HepG2 (cell line): Measurements from ENCODE around the gene ARL2. TPM values are rescaled to one million over a fixed set of nuclear protein-coding genes. Genes with fewer than 3 reads are reported as not detected.
A peak's percentile ranks its signal among the peaks of the same experiment; 100 is the strongest.

Experiments used
- ATAC-seq: fragments of 200-7000 bp; cut with Tn5 transposase; 3 replicates; pipeline ENCODE4 v1.9.1; 2020; ENCODE audit warnings: mild to moderate bottlenecking, moderate library complexity
- Bru-seq: library from RNA; stranded (reverse); fragments of 400-500 nt; gene quantifications from one replicate; lab custom pipeline; 2021; lab: Mats Ljungman, UMichigan
- BruChase-seq, 2 experiments: library from RNA; stranded (reverse); fragments of 400-500 nt; gene quantifications; one replicate each; lab custom pipeline; 2021; lab: Mats Ljungman, UMichigan
- BruUV-seq: library from RNA; stranded (reverse); fragments of 400-500 nt; replicated peaks from 2 replicates; lab custom pipeline; 2021; lab: Mats Ljungman, UMichigan
- CTCF ChIA-PET: fragments of 300-600 bp; formaldehyde crosslinking; extraction: SDS; loops from one replicate; lab custom pipeline; 2021; ENCODE audit warnings: low total read pairs, inconsistent platforms, low intra/inter-chr PET ratio; lab: Yijun Ruan, JAX
- POLR2A ChIA-PET: fragments of 350-600 bp; sonication (Branson Sonifier 250); formaldehyde crosslinking; loops from one replicate; lab custom pipeline; 2020; ENCODE audit warnings: antibody characterized with exemption, inconsistent platforms; lab: Yijun Ruan, JAX
- DNase-seq: peaks from one replicate; pipeline ENCODE4 v3.0.0-alpha.2; 2015; ENCODE audit warnings: low spot score
- FAIRE-seq: peaks from 3 replicates; lab custom pipeline; 2011; peaks lifted over from hg19 to GRCh38; lab: Jason Lieb, UNC
- H2AFZ ChIP-seq: one replicate; pipeline ENCODE4 v1.6.1; 2011; ENCODE audit warnings: low read length, inconsistent platforms
- H3K27ac ChIP-seq: fragments of 300-600 bp; 3 replicates; pipeline ENCODE4 v1.8.0; 2011; ENCODE audit warnings: mixed run types, mild to moderate bottlenecking, mixed read lengths, low read length, inconsistent platforms; ENCODE audit not compliant: insufficient read depth; ENCODE audit errors: extremely low read length
- H3K27me3 ChIP-seq, 2 experiments: fragments of 200-600 bp in 1 of 2; 2 replicates in 1 of 2; 3 replicates in 1 of 2; pipeline versions ENCODE4 v1.6.0 to v1.8.0; 2011; ENCODE audit warnings: low read length in 2 of 2, mild to moderate bottlenecking in 2 of 2, moderate library complexity in 2 of 2, inconsistent platforms in 1 of 2; ENCODE audit not compliant: insufficient read depth in 2 of 2, control insufficient read depth in 1 of 2
- H3K36me3 ChIP-seq, 2 experiments: fragments of 200-600 bp in 1 of 2; replicated peaks in 1 of 2; 2 replicates in 1 of 2; 3 replicates in 1 of 2; pipeline versions ENCODE4 v1.5.1 to v1.8.0; 2011; ENCODE audit warnings: low read length in 2 of 2, inconsistent platforms in 1 of 2; ENCODE audit not compliant: insufficient read depth in 2 of 2, control insufficient read depth in 1 of 2
- H3K4me1 ChIP-seq: 2 replicates; pipeline ENCODE4 v1.5.1; 2012; ENCODE audit warnings: low read length, inconsistent platforms; ENCODE audit not compliant: insufficient read depth
- H3K4me2 ChIP-seq: 2 replicates; pipeline ENCODE4 v1.6.0; 2011; ENCODE audit warnings: low read depth, low read length, inconsistent platforms
- H3K4me3 ChIP-seq, 3 experiments: fragments of 200-600 bp in 1 of 3; sonication (generic), shearing (Covaris generic) in 1 of 3; replicated peaks in 1 of 3; 2 replicates each; pipeline ENCODE4 v1.5.1; 2011 to 2016; ENCODE audit warnings: low read length in 3 of 3, inconsistent platforms in 2 of 3, low read depth in 2 of 3, mild to moderate bottlenecking in 2 of 3, control low read depth in 1 of 3, mixed read lengths in 1 of 3; ENCODE audit not compliant: insufficient read depth in 1 of 3
- H3K79me2 ChIP-seq: one replicate; pipeline ENCODE4 v1.6.1; 2011; ENCODE audit warnings: low read length, inconsistent platforms; ENCODE audit not compliant: insufficient read depth
- H3K9ac ChIP-seq: 2 replicates; pipeline ENCODE4 v1.6.0; 2011; ENCODE audit warnings: mild to moderate bottlenecking, low read depth, low read length, inconsistent platforms; ENCODE audit not compliant: insufficient read depth
- H3K9me3 ChIP-seq: 2 replicates; pipeline ENCODE4 v1.5.1; 2012; ENCODE audit warnings: mild to moderate bottlenecking, low read length
- H4K20me1 ChIP-seq: 2 replicates; pipeline ENCODE4 v1.6.0; 2011; ENCODE audit warnings: inconsistent platforms, mild to moderate bottlenecking, low read length, moderate library complexity; ENCODE audit not compliant: insufficient read depth
- ARNTL ChIP-seq: sonication (generic); formaldehyde crosslinking; IDR thresholded peaks from 2 replicates; pipeline ENCODE4 v1.4.0; 2020; ENCODE audit warnings: mild to moderate bottlenecking, missing genetic modification reagents
- HOXA9 ChIP-seq: sonication (generic); formaldehyde crosslinking; IDR thresholded peaks from 2 replicates; pipeline ENCODE4 v1.8.1; 2022; ENCODE audit warnings: missing genetic modification reagents, mild to moderate bottlenecking, moderate library complexity, borderline replicate concordance
- RFX3 ChIP-seq: IDR thresholded peaks from 2 replicates; pipeline ENCODE4 v1.6.1; 2016; ENCODE audit warnings: missing biosample characterization, missing genetic modification reagents
- STAG1 ChIP-seq: sonication (generic); formaldehyde crosslinking; IDR thresholded peaks from 2 replicates; pipeline ENCODE4 v1.4.0; 2020; ENCODE audit warnings: missing genetic modification reagents
- THAP9 ChIP-seq: sonication (generic); formaldehyde crosslinking; IDR thresholded peaks from 2 replicates; pipeline ENCODE4; 2020; ENCODE audit warnings: missing genetic modification reagents, mild to moderate bottlenecking, borderline replicate concordance
- ZNF850 ChIP-seq: sonication (generic); formaldehyde crosslinking; conservative IDR thresholded peaks from 2 replicates; pipeline ENCODE4 v1.9.0; 2021; ENCODE audit warnings: mild to moderate bottlenecking, missing genetic modification reagents
- ZSCAN22 ChIP-seq: sonication (generic); formaldehyde crosslinking; IDR thresholded peaks from 2 replicates; pipeline ENCODE4 v1.4.0; 2020; ENCODE audit warnings: mild to moderate bottlenecking, missing genetic modification reagents
- WGBS: methylation state at CpG from one replicate; pipeline ENCODE4 v1.1.6; 2017; ENCODE audit warnings: low lambda C conversion rate; 5-methylcytosine and 5-hydroxymethylcytosine counted together
- in situ Hi-C: cut with HindIII; loops from 2 replicates; pipeline ENCODE4 v1.10.0; 2017; ENCODE audit warnings: low pct_unique_long_range_greater_than_20kb; ENCODE audit not compliant: extremely low pct_ligation_motif_present
- intact Hi-C: fragments of 100-400 bp; cut with micrococcal nuclease; formaldehyde crosslinking; loops from one replicate; pipeline ENCODE4 v1.10.0; 2022; ENCODE audit not compliant: unreplicated experiment
- long read RNA-seq, 2 experiments: library from RNA in 1 of 2; library from polyadenylated mRNA in 1 of 2; stranded (forward) in 1 of 2; unstranded in 1 of 2; transcript quantifications; one replicate each; pipeline ENCODE4 v2.0.0, GENCODE V29; 2019 to 2022
- polyA minus RNA-seq, 3 experiments: library from RNA; depleted of rRNA, polyadenylated mRNA; stranded (reverse); fragments of >200 nt; gene quantifications; 2 replicates each; pipeline ENCODE4 v1.2.3, GENCODE V29; 2011; ENCODE audit warnings: low replicate concordance in 1 of 3
- polyA plus RNA-seq, 8 experiments: library from polyadenylated mRNA; depleted of rRNA in 3 of 8; stranded (reverse) in 7 of 8; unstranded in 1 of 8; fragments of >200 nt; fragmentation: Illumina TruSeq in 4 of 8; extraction: Trizol in 4 of 8; gene quantifications; 2 replicates each; pipeline versions ENCODE4 v1.2.1 to v1.2.3, GENCODE V29; 2011 to 2016; ENCODE audit warnings: low read depth in 4 of 8, missing spikeins in 1 of 8, mixed read lengths in 1 of 8; ENCODE audit not compliant: insufficient read depth in 1 of 8
- total RNA-seq, 5 experiments: library from RNA; depleted of rRNA; stranded (reverse); fragments of >200 nt; fragmentation: Illumina TruSeq; extraction: Trizol; gene quantifications; 2 replicates each; pipeline ENCODE4 v1.2.3, GENCODE V29; 2016; ENCODE audit warnings: low read depth in 1 of 5
- TF ChIP-seq, protein P1 (sequence below): sonication (generic); formaldehyde crosslinking; IDR thresholded peaks from 2 replicates; pipeline ENCODE4 v1.5.0; 2020; ENCODE audit warnings: mild to moderate bottlenecking, missing genetic modification reagents

The ARL2 gene
- total RNA-seq (2016; rRNA removed; fragmentation: Illumina TruSeq; extraction: Trizol) (84.4 and 93.9 TPM in 2 replicates), polyA plus RNA-seq (2011; rRNA removed) (82.9 and 86.3 TPM in 2 replicates), polyA minus RNA-seq (2011; rRNA and poly(A)+ RNA removed; ENCODE audit: low replicate concordance) (36.6 and 96.3 TPM in 2 replicates), Bru-seq, nascent RNA (percentile 54 among the genes with signal in this experiment), BruChase-seq, experiment 1, labeled RNA remaining after a 6-hour chase (percentile 78 among the genes with signal in this experiment), BruChase-seq, experiment 2, labeled RNA remaining after a 2-hour chase (percentile 61 among the genes with signal in this experiment)
- total RNA-seq (2016; cell fraction: cytosol; rRNA removed; fragmentation: Illumina TruSeq; extraction: Trizol; ENCODE audit: low read depth): 41.1 and 42.9 TPM in 2 replicates
- total RNA-seq (2016; cell fraction: insoluble cytoplasmic fraction; rRNA removed; fragmentation: Illumina TruSeq; extraction: Trizol): 84.6 and 107 TPM in 2 replicates
- total RNA-seq (2016; cell fraction: membrane; rRNA removed; fragmentation: Illumina TruSeq; extraction: Trizol): 42.2 and 46.1 TPM in 2 replicates
- 24.2 and 31.3 TPM in 2 replicates for total RNA-seq (2016; cell fraction: nucleus; rRNA removed; fragmentation: Illumina TruSeq; extraction: Trizol)
- 95.6 and 112 TPM in 2 replicates for polyA plus RNA-seq (2011; cell fraction: cytosol; rRNA removed)
- polyA plus RNA-seq (2011; cell fraction: nucleus; rRNA removed): 37.9 and 39.8 TPM in 2 replicates
- 58.0 and 65.9 TPM in 2 replicates for polyA plus RNA-seq (2012)
- 53.8 and 56.3 TPM in 2 replicates for polyA plus RNA-seq (2016; cell fraction: cytosol; fragmentation: Illumina TruSeq; extraction: Trizol; ENCODE audit: low read depth)
- 117 and 123 TPM in 2 replicates for polyA plus RNA-seq (2016; cell fraction: insoluble cytoplasmic fraction; fragmentation: Illumina TruSeq; extraction: Trizol; ENCODE audit: low read depth)
- 40.2 and 43.5 TPM in 2 replicates for polyA plus RNA-seq (2016; cell fraction: membrane; fragmentation: Illumina TruSeq; extraction: Trizol; ENCODE audit: low read depth)
- polyA plus RNA-seq (2016; cell fraction: nucleus; fragmentation: Illumina TruSeq; extraction: Trizol; ENCODE audit: insufficient read depth, low read depth): 52.2 and 55.0 TPM in 2 replicates
- polyA minus RNA-seq (2011; cell fraction: cytosol; rRNA and poly(A)+ RNA removed): 34.4 and 36.9 TPM in 2 replicates
- 8.1 and 12.2 TPM in 2 replicates for polyA minus RNA-seq (2011; cell fraction: nucleus; rRNA and poly(A)+ RNA removed)
- long read RNA-seq, experiment 1, transcript ARL2-204 (6 exons, 830 nt): minor isoform, 9 of 136 reads
- long read RNA-seq, experiment 1, transcript ARL2-201 (5 exons, 979 nt): major isoform, 117 of 136 reads
- long read RNA-seq, experiment 1, partial matches to known transcripts: 3 of 136 reads
- long read RNA-seq, experiment 1, other reads (novel, unspliced or antisense): 1 of 136 reads
- long read RNA-seq, experiment 2, transcript ARL2-204 (6 exons, 830 nt): minor isoform, 6 of 136 reads
- long read RNA-seq, experiment 2, transcript ARL2-203 (1 exons, 601 nt): minor isoform, 5 of 136 reads
- long read RNA-seq, experiment 2, transcript ARL2-206 (4 exons, 795 nt): minor isoform, 5 of 136 reads
- long read RNA-seq, experiment 2, transcript ARL2-201 (5 exons, 979 nt): major isoform, 103 of 136 reads
- long read RNA-seq, experiment 2, partial matches to known transcripts: 9 of 136 reads
- long read RNA-seq, experiment 2, other reads (novel, unspliced or antisense): 5 of 136 reads

DNA sequence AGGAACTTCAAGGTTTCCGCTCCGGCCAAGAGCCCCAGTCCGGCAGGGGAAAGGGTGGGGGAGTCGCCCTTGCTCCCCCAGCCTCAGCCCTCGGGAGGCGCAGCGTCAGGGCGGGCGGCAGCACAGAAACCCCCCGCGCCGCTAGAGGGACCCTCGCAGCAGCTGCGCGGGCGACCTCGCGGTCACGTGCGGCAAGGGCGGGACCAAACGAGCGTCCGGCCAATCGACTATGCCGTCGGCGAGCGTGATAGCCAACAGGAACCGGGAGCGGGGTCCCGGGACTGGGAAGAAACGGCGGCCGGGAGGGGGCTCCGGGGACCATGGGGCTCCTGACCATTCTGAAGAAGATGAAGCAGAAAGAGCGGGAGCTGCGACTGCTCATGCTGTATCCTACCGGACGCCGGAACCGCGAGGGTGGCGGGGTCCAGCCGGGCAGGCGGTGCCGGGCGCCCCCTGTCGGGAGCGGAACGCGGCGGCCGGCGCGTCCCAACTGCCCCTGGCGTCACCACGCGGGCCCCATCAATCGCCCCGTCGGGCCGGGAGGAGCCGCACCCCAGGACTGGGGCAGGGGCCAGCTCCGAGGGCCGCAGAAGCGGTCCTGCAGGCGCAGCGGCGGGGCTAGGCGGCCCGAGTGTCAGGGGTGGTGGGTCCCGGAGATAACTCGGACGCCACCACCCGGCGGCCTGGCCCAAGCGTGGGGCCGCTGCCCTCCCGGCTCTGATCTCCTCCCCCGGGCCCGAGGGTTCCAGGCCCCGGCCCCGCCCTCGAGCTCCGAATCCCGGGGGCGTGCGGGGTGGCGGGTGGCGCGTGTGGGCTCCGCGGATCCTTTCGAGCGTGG lies at the start of gene ARL2:
Gene ARL2 (plus strand): TSS at position 273 of the 838 bp plus-strand sequence. CDS start 48 bp downstream, at position 321.
- Histone ChIP-seq H3K4me2 (peak within 1 kb of the TSS; percentile 80), H3K79me2 (no peaks in the 10 kb centered on the region), H3K9me3 (no peaks in the 10 kb centered on the region), H3K4me1 (peaks cover 34% of the 10 kb centered on the region), H3K4me3 (peak within 1 kb of the TSS; percentile 77 to 81 (median 80)), H3K27me3 (no peaks in the 10 kb centered on the region), H3K9ac (peak within 1 kb of the TSS; percentile 68), H3K36me3 (no peaks in the 10 kb centered on the region), H4K20me1 (no peaks in the 10 kb centered on the region), H2AFZ (no peak within 1 kb of the TSS), H3K27ac (peak within 1 kb of the TSS; percentile 72)
- WGBS: 0% methylated on average over 2 of the region's 96 CpGs
- peak; percentile 88 for DNase-seq
- peak; percentile 66 for FAIRE-seq
- BruUV-seq: TSS peak; percentile 73
- ChIA-PET CTCF (interaction anchor here (1.1 to 1.9 kb wide), 10 partner anchors 12 to 167 kb away, joined by 3 to 9 read pairs (median 4); partner anchors contain the start of genes BATF2, SNX15 and ZNHIT2), POLR2A (interaction anchor here (0.6 to 3.2 kb wide), 23 partner anchors 10 to 235 kb away, joined by 3 to 42 read pairs (median 5); partner anchors contain the start of genes BATF2, CAPN1, FAU and GPHA2)
- intact Hi-C loops (loop anchor here (1.0 to 2.0 kb wide), 3 partner anchors 55 to 167 kb away; no protein-coding TSS in a partner anchor), in situ Hi-C loops (no loop called here)
- ATAC-seq: peak; percentile 88
- TF ChIP-seq, protein P1, sequence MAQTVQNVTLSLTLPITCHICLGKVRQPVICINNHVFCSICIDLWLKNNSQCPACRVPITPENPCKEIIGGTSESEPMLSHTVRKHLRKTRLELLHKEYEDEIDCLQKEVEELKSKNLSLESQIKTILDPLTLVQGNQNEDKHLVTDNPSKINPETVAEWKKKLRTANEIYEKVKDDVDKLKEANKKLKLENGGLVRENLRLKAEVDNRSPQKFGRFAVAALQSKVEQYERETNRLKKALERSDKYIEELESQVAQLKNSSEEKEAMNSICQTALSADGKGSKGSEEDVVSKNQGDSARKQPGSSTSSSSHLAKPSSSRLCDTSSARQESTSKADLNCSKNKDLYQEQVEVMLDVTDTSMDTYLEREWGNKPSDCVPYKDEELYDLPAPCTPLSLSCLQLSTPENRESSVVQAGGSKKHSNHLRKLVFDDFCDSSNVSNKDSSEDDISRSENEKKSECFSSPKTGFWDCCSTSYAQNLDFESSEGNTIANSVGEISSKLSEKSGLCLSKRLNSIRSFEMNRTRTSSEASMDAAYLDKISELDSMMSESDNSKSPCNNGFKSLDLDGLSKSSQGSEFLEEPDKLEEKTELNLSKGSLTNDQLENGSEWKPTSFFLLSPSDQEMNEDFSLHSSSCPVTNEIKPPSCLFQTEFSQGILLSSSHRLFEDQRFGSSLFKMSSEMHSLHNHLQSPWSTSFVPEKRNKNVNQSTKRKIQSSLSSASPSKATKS (CRISPR knock-in tag): no peak
- TF ChIP-seq HOXA9 (CRISPR knock-in tag): no peak; the same call in 1 of the 2 replicates
- TF ChIP-seq ARNTL (CRISPR knock-in tag): peak; percentile 96
- TF ChIP-seq STAG1 (CRISPR knock-in tag): no peak
- TF ChIP-seq ZSCAN22 (CRISPR knock-in tag): peak; percentile 68
- no peak for TF ChIP-seq ZNF850 (CRISPR knock-in tag)
- TF ChIP-seq THAP9 (CRISPR knock-in tag): no peak; the same call in 1 of the 2 replicates
- no peak for TF ChIP-seq RFX3
